A549 (cell line): ENCODE results near the gene OLFM1.
"Not testable (repeated sequence)": the region's sequence is repeated elsewhere in the genome, so short reads cannot be mapped to it uniquely, and the experiment has no call there.

Experiments
- CBX2 ChIP-seq: fragments of 200-600 bp; sonication (generic); IDR thresholded peaks from 2 replicates; pipeline ENCODE4 v1.6.1; 2016; ENCODE audit warnings: low read depth, mild to moderate bottlenecking, borderline replicate concordance
- CEBPB ChIP-seq, 2 experiments: fragments of >200 bp in 1 of 2; sonication (Bioruptor Twin) in 1 of 2; formaldehyde crosslinking in 1 of 2; IDR thresholded peaks; 2 replicates each; pipeline ENCODE4 v1.6.1; 2012 to 2016
- CTCF ChIP-seq: fragments of >200 bp; sonication (Bioruptor Twin); formaldehyde crosslinking; IDR thresholded peaks from 3 replicates; pipeline ENCODE4 v1.5.1; 2016
- EP300 ChIP-seq, 2 experiments: fragments of >200 bp; sonication (Bioruptor Twin); formaldehyde crosslinking; IDR thresholded peaks; 2 replicates in 1 of 2; 3 replicates in 1 of 2; pipeline ENCODE4 v1.6.1; 2016 to 2017
- ESRRA ChIP-seq: fragments of 150-350 bp; IDR thresholded peaks from 2 replicates; pipeline ENCODE4 v1.6.1; 2014; ENCODE audit warnings: mild to moderate bottlenecking, low read length, borderline replicate concordance
- HDAC2 ChIP-seq: fragments of 200-600 bp; sonication (generic); IDR thresholded peaks from 2 replicates; pipeline ENCODE4 v1.6.1; 2016
- KDM1A ChIP-seq: fragments of 200-600 bp; sonication (generic); IDR thresholded peaks from 2 replicates; pipeline ENCODE4 v1.6.1; 2016; ENCODE audit warnings: low read depth, mild to moderate bottlenecking
- NR3C1 ChIP-seq: fragments of >200 bp; sonication (Bioruptor Twin); formaldehyde crosslinking; IDR thresholded peaks from 3 replicates; pipeline ENCODE4 v1.6.1; 2017
- POLR2A ChIP-seq: IDR thresholded peaks from 2 replicates; pipeline ENCODE4 v1.6.1; 2012; ENCODE audit warnings: mild to moderate bottlenecking, low read length
- RCOR1 ChIP-seq: fragments of 150-350 bp; IDR thresholded peaks from 2 replicates; pipeline ENCODE4 v1.6.1; 2014; ENCODE audit warnings: antibody characterized with exemption, low read length, low read depth
- SMC3 ChIP-seq: fragments of >200 bp; sonication (Bioruptor Twin); formaldehyde crosslinking; IDR thresholded peaks from 3 replicates; pipeline ENCODE4 v1.6.1; 2018; ENCODE audit warnings: inconsistent platforms
- TP53 ChIP-seq: fragments of 250-450 bp; sonication (Bioruptor Pico); IDR thresholded peaks from 2 replicates; pipeline ENCODE4 v1.5.0; 2021; ENCODE audit warnings: mild to moderate bottlenecking, moderate library complexity
- TF ChIP-seq, protein P1 (sequence below): IDR thresholded peaks from 2 replicates; pipeline ENCODE4 v1.6.1; 2012

- TF ChIP-seq CTCF; ESRRA; HDAC2; TP53 (CRISPR knock-in tag); EP300 (IDR thresholded peaks at IDR 0.05); RCOR1; CEBPB (IDR thresholded peaks at IDR 0.05); CBX2; SMC3; POLR2A; NR3C1; KDM1A: not testable (repeated sequence)
- TF ChIP-seq, protein P1, sequence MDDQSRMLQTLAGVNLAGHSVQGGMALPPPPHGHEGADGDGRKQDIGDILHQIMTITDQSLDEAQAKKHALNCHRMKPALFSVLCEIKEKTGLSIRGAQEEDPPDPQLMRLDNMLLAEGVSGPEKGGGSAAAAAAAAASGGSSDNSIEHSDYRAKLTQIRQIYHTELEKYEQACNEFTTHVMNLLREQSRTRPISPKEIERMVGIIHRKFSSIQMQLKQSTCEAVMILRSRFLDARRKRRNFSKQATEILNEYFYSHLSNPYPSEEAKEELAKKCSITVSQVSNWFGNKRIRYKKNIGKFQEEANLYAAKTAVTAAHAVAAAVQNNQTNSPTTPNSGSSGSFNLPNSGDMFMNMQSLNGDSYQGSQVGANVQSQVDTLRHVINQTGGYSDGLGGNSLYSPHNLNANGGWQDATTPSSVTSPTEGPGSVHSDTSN: not testable (repeated sequence)
Measured at GRCh38 chr9:135063888-135064287, 23.6 kb upstream of the OLFM1 start.
